ENCODE measurements around the gene SERPINB8.

SERPINB8 gene

DNA sequence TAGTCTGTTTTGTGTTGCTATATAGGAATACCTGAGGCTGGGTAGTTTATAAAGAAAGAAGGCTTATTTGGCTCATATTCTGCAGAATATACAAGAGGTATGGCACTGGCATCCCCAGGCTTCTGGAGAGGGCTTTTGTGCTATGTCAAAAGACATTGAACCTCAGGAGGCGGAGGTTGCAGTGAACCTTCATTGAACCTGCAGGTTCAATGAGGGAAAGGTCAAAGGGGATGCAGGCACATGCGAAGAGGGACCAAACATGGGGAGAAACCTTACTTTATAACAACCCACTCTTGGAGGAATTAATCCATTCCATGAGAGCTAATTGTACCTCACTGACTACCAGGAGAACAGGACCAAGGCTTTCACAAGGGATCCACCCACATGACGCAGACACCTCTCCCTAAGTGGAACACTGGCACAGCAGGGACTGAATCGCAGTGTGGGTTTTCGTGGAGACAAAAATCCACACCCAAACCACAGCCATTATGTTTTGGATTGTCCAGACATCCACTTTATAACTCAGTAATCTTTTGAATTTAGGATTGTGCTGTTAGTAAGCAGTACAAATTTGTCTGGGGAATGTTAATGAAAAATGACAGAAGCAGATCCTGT, 4.1 kb upstream of the SERPINB8 start:
- no peak for DNase-seq

- DNase-seq: no peak
Observed at GRCh38 chr18:63970809-63971205, 926 bp downstream of the SERPINB8 start.

DNA sequence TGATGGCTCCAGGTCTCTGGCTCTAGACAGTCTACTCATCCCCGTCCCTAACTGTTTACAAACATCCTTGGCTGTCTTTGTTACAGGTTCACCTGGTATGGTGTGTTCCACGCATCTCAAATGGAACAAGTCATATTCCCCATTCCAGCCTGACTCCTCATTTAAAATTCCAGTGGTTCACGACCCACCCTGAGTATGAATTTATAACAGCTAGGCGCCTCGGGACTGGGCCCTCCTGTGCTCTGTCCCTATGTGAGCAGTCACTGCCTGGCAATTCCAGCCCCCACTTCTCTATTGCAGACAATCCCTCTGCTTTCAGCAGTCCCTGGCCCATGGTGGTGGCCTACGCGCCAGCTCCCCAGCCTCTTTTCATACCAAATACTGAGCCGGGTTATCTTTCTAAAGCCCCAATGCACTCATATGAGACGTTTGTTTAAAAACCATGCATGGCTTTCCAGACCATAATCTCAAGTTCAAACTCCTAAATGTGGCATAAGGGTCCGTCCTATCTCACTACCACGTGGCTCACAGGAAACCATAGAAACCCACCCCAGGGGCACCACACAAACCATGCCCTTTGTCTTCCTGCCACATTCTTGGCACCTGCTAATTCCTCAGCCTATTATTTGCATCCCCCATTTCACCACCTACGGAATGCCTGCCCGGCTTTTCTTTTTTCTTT, 1.6 kb downstream of the SERPINB8 start:
- DNase-seq: no peak

GRCh38 chr18:63972002-63972376, 2.1 kb downstream of the SERPINB8 start:
- no peak for DNase-seq

GRCh38 chr18:63974991-63975390, 5.1 kb downstream of the SERPINB8 start:
- DNase-seq: peak; percentile 34 to 48

- DNase-seq: peak; percentile 42 to 52
Observed at GRCh38 chr18:63975628-63976027, 5.7 kb downstream of the SERPINB8 start.

- DNase-seq: no peak
Observed at GRCh38 chr18:63977040-63977439, 7.2 kb downstream of the SERPINB8 start.

DNA sequence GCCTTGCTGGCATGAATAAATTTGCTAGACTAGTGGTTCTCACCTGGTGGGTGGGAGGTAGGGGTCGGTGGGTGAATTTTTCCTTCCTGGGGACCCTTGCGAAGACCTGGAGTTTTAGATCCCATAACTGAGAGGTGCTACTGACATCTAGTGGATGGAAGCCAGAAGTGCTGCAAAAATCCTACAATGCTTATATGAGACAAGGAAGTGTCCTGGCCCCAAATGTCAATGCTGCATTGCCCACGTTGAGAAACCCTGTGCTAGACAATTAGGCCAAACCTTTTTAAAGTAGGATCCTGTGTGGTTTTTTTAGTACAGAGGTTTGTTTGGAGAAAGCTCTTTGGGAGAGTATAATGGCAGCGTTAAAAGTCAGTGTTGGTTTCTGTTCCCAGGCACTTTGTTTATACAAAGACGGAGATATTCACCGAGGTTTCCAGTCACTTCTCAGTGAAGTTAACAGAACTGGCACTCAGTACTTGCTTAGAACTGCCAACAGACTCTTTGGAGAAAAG, 9.6 kb downstream of the SERPINB8 start:
- DNase-seq: peak; percentile 75 to 87

- DNase-seq: no peak
Observed at GRCh38 chr18:63980027-63980426, 10.1 kb downstream of the SERPINB8 start.

- DNase-seq: peak; percentile 90 to 94
Observed at GRCh38 chr18:63980896-63981460, 11.1 kb downstream of the SERPINB8 start.

DNA sequence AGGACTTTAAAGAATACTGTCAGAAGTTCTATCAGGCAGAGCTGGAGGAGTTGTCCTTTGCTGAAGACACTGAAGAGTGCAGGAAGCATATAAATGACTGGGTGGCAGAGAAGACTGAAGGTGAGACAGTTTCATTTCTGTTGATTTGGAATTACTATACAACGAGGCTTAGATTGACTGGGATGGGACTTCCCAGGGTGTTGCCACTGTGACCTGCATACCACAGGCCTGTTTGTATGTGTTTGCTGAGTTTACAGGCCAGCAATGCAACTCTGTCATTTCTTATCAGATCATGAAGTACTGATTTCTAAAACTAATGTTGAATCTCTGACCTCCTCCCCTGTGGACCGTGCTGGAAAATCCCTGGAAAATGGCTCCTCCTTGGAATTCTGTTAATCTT, 11.8 kb downstream of the SERPINB8 start:
- no peak for DNase-seq

DNA sequence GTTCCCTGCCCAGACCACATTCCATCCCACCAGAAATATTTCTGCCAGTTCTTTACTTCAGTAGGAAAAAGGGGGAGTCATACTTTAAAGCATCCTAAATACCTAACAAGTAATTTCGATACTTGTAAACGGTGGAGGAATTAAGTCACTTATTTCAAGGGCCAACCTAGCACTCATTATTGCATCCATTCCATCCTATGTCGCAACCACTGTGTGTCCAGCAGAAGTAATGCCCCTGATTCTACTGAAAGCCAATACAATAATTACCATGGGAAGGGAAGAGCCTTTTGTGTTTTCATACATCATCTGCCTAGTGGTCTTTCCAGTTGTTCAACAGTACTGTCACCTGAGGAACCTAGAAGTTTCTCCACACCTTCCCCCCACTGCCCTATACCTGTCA, 12.5 kb downstream of the SERPINB8 start:
- DNase-seq: no peak

GRCh38 chr18:63986885-63987284, 17.0 kb downstream of the SERPINB8 start:
- no peak for DNase-seq

- DNase-seq: peak; percentile 13 to 22
Observed at GRCh38 chr18:63987743-63988142, 17.9 kb downstream of the SERPINB8 start.

- DNase-seq: no peak
Observed at GRCh38 chr18:63992751-63993150, 22.9 kb downstream of the SERPINB8 start.

GRCh38 chr18:63994783-63995399, 25.0 kb downstream of the SERPINB8 start:
- DNase-seq: peak; percentile 57 to 79

DNA sequence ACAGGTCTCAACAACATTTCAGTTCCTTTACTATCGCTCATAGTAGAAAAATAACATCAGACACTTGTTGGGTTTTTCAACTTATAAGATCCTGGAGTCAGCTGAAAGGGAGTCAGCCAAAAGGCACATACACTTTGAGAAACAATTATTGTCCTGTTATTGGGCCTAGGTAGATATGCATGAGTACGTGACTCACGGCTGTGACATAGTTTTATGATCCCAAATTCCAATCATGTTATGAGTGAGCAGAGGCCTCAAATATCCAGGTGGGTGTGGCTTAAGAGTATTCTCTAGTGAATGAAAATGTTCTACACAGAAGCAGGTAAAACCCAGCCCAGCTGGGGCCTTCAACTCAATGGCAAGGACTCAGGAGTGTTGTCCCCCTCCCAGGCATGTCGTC, 27.2 kb downstream of the SERPINB8 start:
- no peak for DNase-seq

DNA sequence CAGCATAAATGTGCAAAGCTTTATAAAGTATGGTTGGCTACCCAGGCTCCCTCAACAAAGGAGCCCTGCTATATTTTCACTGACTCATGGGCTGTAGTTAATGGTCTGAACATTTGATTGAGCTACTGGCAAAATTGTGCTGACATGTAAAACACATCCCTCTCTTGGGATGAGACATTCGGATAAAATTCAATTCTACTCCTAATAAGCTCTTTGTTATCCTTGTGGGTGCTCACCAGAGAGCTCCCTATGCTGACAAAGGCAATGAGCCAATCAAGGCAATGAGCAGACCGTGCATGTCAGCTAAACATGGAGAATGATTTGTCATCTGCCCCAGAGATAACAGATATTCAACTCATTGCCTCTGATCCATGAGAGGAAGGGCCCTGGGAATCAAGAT, 27.7 kb downstream of the SERPINB8 start:
- no peak for DNase-seq

DNA sequence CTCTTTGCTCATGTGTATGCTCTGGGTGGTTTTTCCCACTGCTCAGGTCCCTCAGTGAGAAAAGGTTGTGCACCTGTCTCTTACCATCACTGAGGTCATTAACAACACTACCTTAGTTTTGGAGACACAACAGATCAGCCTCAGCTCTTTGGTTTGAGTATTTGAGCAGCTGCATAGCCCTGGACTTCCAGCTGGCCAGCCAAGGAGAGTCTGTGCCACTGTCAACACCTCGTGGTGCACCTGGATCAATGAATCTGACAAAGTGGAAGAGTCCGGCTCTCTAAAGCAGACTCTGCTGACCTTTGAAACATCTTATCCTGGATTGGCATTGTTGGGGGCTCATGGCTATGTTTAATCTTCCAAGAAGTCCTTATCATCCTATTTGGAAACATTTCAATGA, 30.0 kb downstream of the SERPINB8 start:
- no peak for DNase-seq

DNA sequence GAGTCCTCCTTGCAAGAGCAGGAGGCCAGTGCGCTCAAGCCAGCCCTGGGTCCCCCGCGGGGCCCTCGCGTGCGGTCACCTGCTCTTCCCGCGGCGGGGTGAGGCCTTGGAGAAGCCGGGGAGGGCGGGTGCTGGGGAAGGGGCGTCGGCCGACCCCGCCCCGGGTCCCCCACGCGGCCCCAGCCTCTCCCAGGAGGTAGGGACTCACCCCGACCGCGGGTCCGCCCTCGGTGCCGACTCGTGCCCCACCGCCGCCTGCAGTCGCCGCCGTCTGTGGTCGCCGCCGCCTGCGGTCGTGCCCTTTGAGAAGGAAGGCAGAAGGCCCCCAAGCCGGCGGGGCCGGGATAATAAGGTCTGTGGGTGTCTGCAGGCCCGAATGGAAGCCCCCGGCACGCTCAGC, 32.7 kb downstream of the SERPINB8 start:
- no peak for DNase-seq

DNA sequence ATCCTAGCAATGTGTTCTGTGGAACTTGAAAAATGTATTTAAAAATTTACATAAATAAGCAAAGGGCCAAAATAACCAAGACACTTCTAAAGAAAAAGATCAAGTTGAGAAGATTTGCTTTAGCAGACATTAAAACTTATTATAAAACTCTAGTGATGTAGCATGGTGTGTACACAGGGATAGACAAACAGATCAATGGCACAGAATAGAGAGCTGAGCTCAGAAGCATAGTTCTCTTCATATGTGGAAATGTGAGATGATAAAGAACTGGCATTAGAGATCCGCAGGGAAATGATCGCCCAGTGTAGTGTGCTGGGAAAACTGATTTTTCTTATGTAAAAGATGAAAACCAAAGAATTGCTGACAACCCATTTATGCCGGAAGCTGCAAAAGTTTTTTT, 39.4 kb downstream of the SERPINB8 start:
- DNase-seq: no peak

DNA sequence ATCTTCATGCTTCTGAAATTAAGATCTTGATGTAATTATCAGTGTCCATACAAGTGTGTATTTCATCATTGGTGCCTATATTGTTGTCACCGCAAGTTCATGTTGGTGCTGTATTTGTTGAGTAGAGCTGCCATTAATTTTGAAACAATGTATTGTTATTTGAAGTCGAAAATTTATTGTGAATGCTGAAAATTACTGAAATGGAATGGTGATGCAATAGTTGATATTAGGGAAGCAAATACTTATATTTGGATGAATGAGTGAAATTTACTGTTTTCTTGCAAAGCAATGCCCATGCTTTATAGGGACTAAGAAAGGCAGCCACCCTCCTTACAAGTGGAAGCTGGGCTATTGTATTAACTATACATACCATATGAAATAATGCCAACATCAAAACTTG, 41.6 kb downstream of the SERPINB8 start:
- no peak for DNase-seq

GRCh38 chr18:64017870-64018269, 48.0 kb downstream of the SERPINB8 start:
- peak; percentile 56 to 74 for DNase-seq

Measured in Kasumi-1 (cell line).